Mammary epithelial cell (primary cell): ENCODE results near the gene BACH1.

Experiments
- CTCF ChIP-seq, 2 donors: IDR thresholded peaks in 1 of 2; conservative IDR thresholded peaks in 1 of 2; 2 replicates each; pipeline ENCODE4 v1.5.1; 2011 to 2012; ENCODE audit warnings: inconsistent platforms in 2 of 2, low read length in 2 of 2, mild to moderate bottlenecking in 2 of 2, control low read depth in 1 of 2, low read depth in 1 of 2; ENCODE audit not compliant: insufficient read depth in 1 of 2; ENCODE audit errors: extremely low read depth in 1 of 2
- EZH2 ChIP-seq: IDR thresholded peaks from 2 replicates; pipeline ENCODE4 v1.6.1; 2012; ENCODE audit warnings: low read length, inconsistent platforms, borderline replicate concordance

DNA sequence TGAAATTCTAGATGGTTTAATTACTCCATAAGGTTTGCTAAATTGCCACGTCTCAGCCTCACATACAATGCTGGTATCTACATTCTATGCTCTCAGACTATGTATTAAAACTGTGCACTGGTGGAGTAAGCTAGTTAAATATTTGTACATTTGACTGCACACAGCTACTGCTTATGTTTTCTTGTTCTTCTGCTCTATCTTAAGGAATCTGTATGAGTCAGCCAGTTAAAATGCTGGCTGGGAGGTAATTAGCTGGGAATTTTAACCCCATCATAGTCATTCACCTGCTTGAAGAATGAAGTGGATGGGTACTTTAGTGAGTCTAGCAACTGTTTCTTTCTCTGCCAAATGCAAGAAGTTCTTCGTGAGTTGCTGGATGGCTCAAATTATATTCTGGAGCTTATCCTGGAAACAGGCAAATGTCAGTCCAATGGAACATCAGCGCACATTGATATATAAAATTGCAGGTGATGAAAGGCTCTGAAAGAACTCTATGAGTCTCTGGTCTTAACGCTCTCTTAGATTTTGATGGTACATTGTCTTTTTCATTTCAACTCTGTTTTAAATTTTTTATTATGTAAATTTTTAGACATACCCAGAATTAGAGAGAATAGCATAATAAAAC, 83.4 kb downstream of the BACH1 start:
- TF ChIP-seq CTCF (conservative IDR thresholded peaks at IDR 0.05 in 1 of 2, IDR thresholded peaks at IDR 0.05 in 1 of 2; ENCODE audit: extremely low read depth in 1 of 2, insufficient read depth in 1 of 2, low read depth in 1 of 2, low read length in 2 of 2) (no peak), EZH2 (no peak)
